Transverse colon (tissue), 4 donors: Measurements from ENCODE around the gene PAPSS1.

Experiments
- POLR2A ChIP-seq: fragments of 450-650 bp; IDR thresholded peaks from one replicate; pipeline ENCODE4 v1.6.1; 2016; ENCODE audit warnings: antibody characterized with exemption, mild to moderate bottlenecking, moderate library complexity
- POLR2AphosphoS5 ChIP-seq, 3 donors: sonication (generic); formaldehyde crosslinking; IDR thresholded peaks; one replicate each; pipeline ENCODE4 v1.6.1; 2016; ENCODE audit warnings: antibody characterized with exemption in 3 of 3
- TF ChIP-seq, protein P1 (sequence below), 5 experiments: fragments of 200-600 bp in 3 of 5; fragments of 450-650 bp in 2 of 5; sonication (generic) in 3 of 5; IDR thresholded peaks; 1 replicate in 2 of 5; 2 replicates in 3 of 5; pipeline ENCODE4 v1.5.1; 2016 to 2017; ENCODE audit warnings: antibody characterized with exemption in 5 of 5, inconsistent platforms in 3 of 5, mild to moderate bottlenecking in 2 of 5, moderate library complexity in 1 of 5

DNA sequence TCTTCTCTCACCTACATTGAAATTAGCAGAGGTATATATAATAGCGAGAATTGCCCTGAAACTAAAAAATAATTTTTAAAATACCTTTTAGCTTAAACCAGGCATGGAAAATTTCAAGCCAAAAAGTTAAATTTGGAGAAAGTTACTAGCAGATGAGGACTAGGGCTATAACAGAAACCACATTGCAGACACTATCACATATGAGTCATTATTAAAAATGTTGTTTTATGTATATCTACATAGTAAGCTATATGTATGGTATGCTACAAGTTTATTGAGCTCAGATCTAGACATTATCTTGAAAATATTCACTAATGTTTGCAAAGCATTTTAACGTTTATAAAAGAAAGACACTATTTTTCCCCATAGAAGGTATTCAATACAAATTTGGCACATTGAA, 147.8 kb downstream of the PAPSS1 start:
- TF ChIP-seq POLR2AphosphoS5 (IDR thresholded peaks at IDR 0.05) (no peak), POLR2A (no peak)
- TF ChIP-seq, protein P1, sequence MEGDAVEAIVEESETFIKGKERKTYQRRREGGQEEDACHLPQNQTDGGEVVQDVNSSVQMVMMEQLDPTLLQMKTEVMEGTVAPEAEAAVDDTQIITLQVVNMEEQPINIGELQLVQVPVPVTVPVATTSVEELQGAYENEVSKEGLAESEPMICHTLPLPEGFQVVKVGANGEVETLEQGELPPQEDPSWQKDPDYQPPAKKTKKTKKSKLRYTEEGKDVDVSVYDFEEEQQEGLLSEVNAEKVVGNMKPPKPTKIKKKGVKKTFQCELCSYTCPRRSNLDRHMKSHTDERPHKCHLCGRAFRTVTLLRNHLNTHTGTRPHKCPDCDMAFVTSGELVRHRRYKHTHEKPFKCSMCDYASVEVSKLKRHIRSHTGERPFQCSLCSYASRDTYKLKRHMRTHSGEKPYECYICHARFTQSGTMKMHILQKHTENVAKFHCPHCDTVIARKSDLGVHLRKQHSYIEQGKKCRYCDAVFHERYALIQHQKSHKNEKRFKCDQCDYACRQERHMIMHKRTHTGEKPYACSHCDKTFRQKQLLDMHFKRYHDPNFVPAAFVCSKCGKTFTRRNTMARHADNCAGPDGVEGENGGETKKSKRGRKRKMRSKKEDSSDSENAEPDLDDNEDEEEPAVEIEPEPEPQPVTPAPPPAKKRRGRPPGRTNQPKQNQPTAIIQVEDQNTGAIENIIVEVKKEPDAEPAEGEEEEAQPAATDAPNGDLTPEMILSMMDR (IDR thresholded peaks at IDR 0.05), result no peak
